ENCODE measurements around the gene SWT1.

Gene SWT1

GRCh38 chr1:185111873-185112272, 45.1 kb upstream of the SWT1 start:
- H3K27ac ChIP-seq (ENCODE audit: low read length), result no peak overlapping the region
- H3K4me3 ChIP-seq (ENCODE audit: low read depth in 1 of 2, low read length in 2 of 2), result no peak overlapping the region
- no peaks in the 10 kb centered on the region for H3K36me3 ChIP-seq (ENCODE audit: insufficient read depth, low read length)
- H3K9me3 ChIP-seq (ENCODE audit: insufficient read depth, low read length, severe bottlenecking), result peaks cover 4% of the 10 kb centered on the region
- TF ChIP-seq CTCF (IDR thresholded peaks at IDR 0.05; ENCODE audit: borderline replicate concordance, extremely low read depth, low read length, poor library complexity, severe bottlenecking) (no peak), EZH2 (IDR thresholded peaks at IDR 0.05; ENCODE audit: borderline replicate concordance, low read depth, low read length, severe bottlenecking) (no peak)
- no peaks in the 10 kb centered on the region for H4K20me1 ChIP-seq (ENCODE audit: insufficient read depth, low read length)
- no peaks in the 10 kb centered on the region for H3K4me1 ChIP-seq (ENCODE audit: insufficient read depth, low read length)
- H3K4me2 ChIP-seq (ENCODE audit: insufficient read depth, low read length), result no peak overlapping the region
- no peaks in the 10 kb centered on the region for H3K79me2 ChIP-seq (ENCODE audit: insufficient read depth, low read length)
- no peak for ATAC-seq (ENCODE audit: insufficient read depth, low read depth)
- DNase-seq, result no peak
- no peak overlapping the region for H3K9ac ChIP-seq (ENCODE audit: low read depth, low read length)
- no peak overlapping the region for H2AFZ ChIP-seq (ENCODE audit: low read depth, low read length)
- no peaks in the 10 kb centered on the region for H3K27me3 ChIP-seq (ENCODE audit: insufficient read depth, low read length, poor library complexity)

- no peaks in the 10 kb centered on the region for H3K4me1 ChIP-seq (ENCODE audit: insufficient read depth, low read length)
- H2AFZ ChIP-seq (ENCODE audit: low read depth, low read length), result no peak overlapping the region
- no peaks in the 10 kb centered on the region for H3K27me3 ChIP-seq (ENCODE audit: insufficient read depth, low read length, poor library complexity)
- H3K36me3 ChIP-seq (ENCODE audit: insufficient read depth, low read length), result peaks cover under 1% of the 10 kb centered on the region; the same call in 1 of the 2 replicates
- H3K9me3 ChIP-seq (ENCODE audit: insufficient read depth, low read length, severe bottlenecking), result peaks cover 4% of the 10 kb centered on the region
- no peak overlapping the region for H3K27ac ChIP-seq (ENCODE audit: low read length)
- H3K4me3 ChIP-seq (ENCODE audit: low read depth in 1 of 2, low read length in 2 of 2), result no peak overlapping the region
- no peak for TF ChIP-seq EZH2 (IDR thresholded peaks at IDR 0.05; ENCODE audit: borderline replicate concordance, low read depth, low read length, severe bottlenecking)
- H3K9ac ChIP-seq (ENCODE audit: low read depth, low read length), result no peak overlapping the region
- no peaks in the 10 kb centered on the region for H3K79me2 ChIP-seq (ENCODE audit: insufficient read depth, low read length)
- ATAC-seq (ENCODE audit: insufficient read depth, low read depth) (no peak), DNase-seq (no peak)
- no peak overlapping the region for H3K4me2 ChIP-seq (ENCODE audit: insufficient read depth, low read length)
- no peaks in the 10 kb centered on the region for H4K20me1 ChIP-seq (ENCODE audit: insufficient read depth, low read length)
These were observed 44.6 kb upstream of the SWT1 start for GRCh38 chr1:185112356-185112755.

GRCh38 chr1:185129708-185130107, 27.3 kb upstream of the SWT1 start:
- ATAC-seq (ENCODE audit: insufficient read depth, low read depth) (no peak), DNase-seq (no peak)
- no peaks in the 10 kb centered on the region for H3K4me1 ChIP-seq (ENCODE audit: insufficient read depth, low read length)
- no peak overlapping the region for H3K4me2 ChIP-seq (ENCODE audit: insufficient read depth, low read length)
- H3K36me3 ChIP-seq (ENCODE audit: insufficient read depth, low read length), result peaks cover 45% of the 10 kb centered on the region
- peaks cover 1% of the 10 kb centered on the region for H3K9me3 ChIP-seq (ENCODE audit: insufficient read depth, low read length, severe bottlenecking)
- no peak overlapping the region for H2AFZ ChIP-seq (ENCODE audit: low read depth, low read length)
- no peak overlapping the region for H3K9ac ChIP-seq (ENCODE audit: low read depth, low read length)
- no peak overlapping the region for H3K4me3 ChIP-seq (ENCODE audit: low read depth in 1 of 2, low read length in 2 of 2)
- H3K79me2 ChIP-seq (ENCODE audit: insufficient read depth, low read length), result no peaks in the 10 kb centered on the region
- no peak overlapping the region for H3K27ac ChIP-seq (ENCODE audit: low read length)
- no peak for TF ChIP-seq CTCF (IDR thresholded peaks at IDR 0.05; ENCODE audit: borderline replicate concordance, extremely low read depth, low read length, poor library complexity, severe bottlenecking)
- no peak for TF ChIP-seq EZH2 (IDR thresholded peaks at IDR 0.05; ENCODE audit: borderline replicate concordance, low read depth, low read length, severe bottlenecking)
- no peaks in the 10 kb centered on the region for H3K27me3 ChIP-seq (ENCODE audit: insufficient read depth, low read length, poor library complexity)
- H4K20me1 ChIP-seq (ENCODE audit: insufficient read depth, low read length), result no peaks in the 10 kb centered on the region

GRCh38 chr1:185132534-185132933, 24.4 kb upstream of the SWT1 start:
- Histone ChIP-seq H3K4me3 (ENCODE audit: low read depth in 1 of 2, low read length in 2 of 2) (no peak overlapping the region), H3K27me3 (ENCODE audit: insufficient read depth, low read length, poor library complexity) (no peaks in the 10 kb centered on the region), H2AFZ (ENCODE audit: low read depth, low read length) (no peak overlapping the region), H3K9me3 (ENCODE audit: insufficient read depth, low read length, severe bottlenecking) (peaks cover 1% of the 10 kb centered on the region), H3K9ac (ENCODE audit: low read depth, low read length) (no peak overlapping the region), H3K79me2 (ENCODE audit: insufficient read depth, low read length) (no peaks in the 10 kb centered on the region), H3K27ac (ENCODE audit: low read length) (no peak overlapping the region), H4K20me1 (ENCODE audit: insufficient read depth, low read length) (no peaks in the 10 kb centered on the region), H3K36me3 (ENCODE audit: insufficient read depth, low read length) (peaks cover 35% of the 10 kb centered on the region), H3K4me2 (ENCODE audit: insufficient read depth, low read length) (no peak overlapping the region), H3K4me1 (ENCODE audit: insufficient read depth, low read length) (no peaks in the 10 kb centered on the region)
- no peak for TF ChIP-seq CTCF (IDR thresholded peaks at IDR 0.05; ENCODE audit: borderline replicate concordance, extremely low read depth, low read length, poor library complexity, severe bottlenecking)
- no peak for TF ChIP-seq EZH2 (IDR thresholded peaks at IDR 0.05; ENCODE audit: borderline replicate concordance, low read depth, low read length, severe bottlenecking)
- DNase-seq (no peak), ATAC-seq (ENCODE audit: insufficient read depth, low read depth) (no peak)
